HG03135 (cell line): Measurements from ENCODE around the gene PSME1.

ENCODE experiments used
- ATAC-seq: cut with Tn5 transposase; IDR thresholded peaks from one replicate; pipeline ENCODE4 v1.9.1; 2021; ENCODE audit warnings: mild to moderate bottlenecking, moderate library complexity; ENCODE audit not compliant: unreplicated experiment

PSME1 gene

GRCh38 chr14:24127673-24128072, 8.3 kb upstream of the PSME1 start:
- no peak for ATAC-seq

- no peak for ATAC-seq
Measured at GRCh38 chr14:24129410-24129998, 6.5 kb upstream of the PSME1 start.

- ATAC-seq: no peak
Measured at GRCh38 chr14:24130380-24130716, 5.6 kb upstream of the PSME1 start, which contains the start of gene FITM1. Gene FITM1, plus strand, starts transcription at chr14:24130659. Its CDS starts 905 bp downstream, at chr14:24131564.

GRCh38 chr14:24130717-24131548, 5.1 kb upstream of the PSME1 start:
- ATAC-seq: no peak

GRCh38 chr14:24131549-24131966, 4.4 kb upstream of the PSME1 start:
- ATAC-seq: no peak

- no peak for ATAC-seq
Measured at GRCh38 chr14:24132061-24132685, 3.8 kb upstream of the PSME1 start.

GRCh38 chr14:24132976-24133375, 3.0 kb upstream of the PSME1 start:
- no peak for ATAC-seq

GRCh38 chr14:24133735-24134134, 2.3 kb upstream of the PSME1 start:
- ATAC-seq: no peak

- ATAC-seq: no peak
Measured at GRCh38 chr14:24135584-24135833, 485 bp upstream of the PSME1 start.

GRCh38 chr14:24136684-24137528, 912 bp downstream of the PSME1 start:
- no peak for ATAC-seq

- ATAC-seq: no peak
Measured at GRCh38 chr14:24137529-24138395, 1.8 kb downstream of the PSME1 start.

- no peak for ATAC-seq
Measured at GRCh38 chr14:24138396-24139271, 2.6 kb downstream of the PSME1 start.

GRCh38 chr14:24139272-24139934, 3.4 kb downstream of the PSME1 start:
- no peak for ATAC-seq

GRCh38 chr14:24141097-24141880, 5.3 kb downstream of the PSME1 start, which contains the start of gene EMC9:
Gene EMC9, minus strand, starts transcription at chr14:24141591. Its CDS starts 287 bp downstream, at chr14:24141304.
- ATAC-seq: peak; percentile 78

- ATAC-seq: no peak
Measured at GRCh38 chr14:24143511-24143910, 7.5 kb downstream of the PSME1 start.

- ATAC-seq: no peak
Measured at GRCh38 chr14:24144451-24144850, 8.5 kb downstream of the PSME1 start.

- ATAC-seq: no peak
Measured at GRCh38 chr14:24145219-24145618, 9.2 kb downstream of the PSME1 start.
